HL-60 (cell line): Measurements from ENCODE around the gene ESYT2.
"Not testable (repeated sequence)": the region's sequence is repeated elsewhere in the genome, so short reads cannot be mapped to it uniquely, and the experiment has no call there.

Experiments
- DNase-seq, 2 experiments: peaks; one replicate each; pipeline ENCODE4 v3.0.0-alpha.2; 2010 to 2020; ENCODE audit warnings: low read depth in 1 of 2, low spot score in 1 of 2
- H3K27ac ChIP-seq: fragments of 250-450 bp; sonication (Bioruptor Pico); replicated peaks from 2 replicates; pipeline ENCODE4 v1.5.1; 2020; ENCODE audit warnings: mild to moderate bottlenecking, moderate library complexity
- H3K27me3 ChIP-seq: fragments of 250-450 bp; sonication (Bioruptor Pico); 2 replicates; pipeline ENCODE4 v1.5.1; 2021; ENCODE audit warnings: mild to moderate bottlenecking, moderate library complexity; ENCODE audit not compliant: insufficient read depth, poor library complexity, severe bottlenecking
- H3K4me3 ChIP-seq: replicated peaks from 2 replicates; pipeline ENCODE4 v1.5.1; 2011; ENCODE audit warnings: mild to moderate bottlenecking, control low read depth, low read length; ENCODE audit not compliant: insufficient read depth
- GABPA ChIP-seq: IDR thresholded peaks from 2 replicates; pipeline ENCODE4 v1.6.1; 2012; ENCODE audit warnings: low read depth
- POLR2AphosphoS5 ChIP-seq: IDR thresholded peaks from 2 replicates; pipeline ENCODE4 v1.6.1; 2012; ENCODE audit warnings: low read depth
- REST ChIP-seq: IDR thresholded peaks from 2 replicates; pipeline ENCODE4 v1.6.1; 2012; ENCODE audit warnings: low read depth; ENCODE audit not compliant: insufficient replicate concordance
- SPI1 ChIP-seq: IDR thresholded peaks from 2 replicates; pipeline ENCODE4 v1.6.1; 2012; ENCODE audit warnings: low read depth, mild to moderate bottlenecking, borderline replicate concordance
- TF ChIP-seq, protein P1 (sequence below): IDR thresholded peaks from one replicate; pipeline ENCODE4 v1.5.1; 2011; ENCODE audit warnings: low read length, control low read depth, inconsistent platforms; ENCODE audit not compliant: insufficient read depth

ESYT2 gene

GRCh38 chr7:158704524-158705233 lies 124.6 kb downstream of the ESYT2 start, which contains the start of gene NCAPG2:
Gene NCAPG2, minus strand, starts transcription at chr7:158704804. Its CDS starts 2,905 bp downstream, at chr7:158701899.
- Histone ChIP-seq H3K27me3 (no peaks in the 10 kb centered on the region), H3K27ac (peak within 1 kb of the TSS; percentile 95), H3K4me3 (peak within 1 kb of the TSS; percentile 98)
- DNase-seq = peak; percentile 98
- TF ChIP-seq, protein P1, sequence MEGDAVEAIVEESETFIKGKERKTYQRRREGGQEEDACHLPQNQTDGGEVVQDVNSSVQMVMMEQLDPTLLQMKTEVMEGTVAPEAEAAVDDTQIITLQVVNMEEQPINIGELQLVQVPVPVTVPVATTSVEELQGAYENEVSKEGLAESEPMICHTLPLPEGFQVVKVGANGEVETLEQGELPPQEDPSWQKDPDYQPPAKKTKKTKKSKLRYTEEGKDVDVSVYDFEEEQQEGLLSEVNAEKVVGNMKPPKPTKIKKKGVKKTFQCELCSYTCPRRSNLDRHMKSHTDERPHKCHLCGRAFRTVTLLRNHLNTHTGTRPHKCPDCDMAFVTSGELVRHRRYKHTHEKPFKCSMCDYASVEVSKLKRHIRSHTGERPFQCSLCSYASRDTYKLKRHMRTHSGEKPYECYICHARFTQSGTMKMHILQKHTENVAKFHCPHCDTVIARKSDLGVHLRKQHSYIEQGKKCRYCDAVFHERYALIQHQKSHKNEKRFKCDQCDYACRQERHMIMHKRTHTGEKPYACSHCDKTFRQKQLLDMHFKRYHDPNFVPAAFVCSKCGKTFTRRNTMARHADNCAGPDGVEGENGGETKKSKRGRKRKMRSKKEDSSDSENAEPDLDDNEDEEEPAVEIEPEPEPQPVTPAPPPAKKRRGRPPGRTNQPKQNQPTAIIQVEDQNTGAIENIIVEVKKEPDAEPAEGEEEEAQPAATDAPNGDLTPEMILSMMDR = no peak
- TF ChIP-seq GABPA (no peak), REST (no peak), POLR2AphosphoS5 (peak; percentile 66; the same call in 1 of the 2 replicates), SPI1 (peak; percentile 42; the same call in 1 of the 2 replicates)

GRCh38 chr7:158703679-158704523 lies 125.4 kb downstream of the ESYT2 start:
- H3K27ac ChIP-seq = peak overlapping the region; percentile 95
- not testable (repeated sequence) for DNase-seq, H3K27me3 ChIP-seq
- H3K4me3 ChIP-seq = peak overlapping the region; percentile 98

DNA sequence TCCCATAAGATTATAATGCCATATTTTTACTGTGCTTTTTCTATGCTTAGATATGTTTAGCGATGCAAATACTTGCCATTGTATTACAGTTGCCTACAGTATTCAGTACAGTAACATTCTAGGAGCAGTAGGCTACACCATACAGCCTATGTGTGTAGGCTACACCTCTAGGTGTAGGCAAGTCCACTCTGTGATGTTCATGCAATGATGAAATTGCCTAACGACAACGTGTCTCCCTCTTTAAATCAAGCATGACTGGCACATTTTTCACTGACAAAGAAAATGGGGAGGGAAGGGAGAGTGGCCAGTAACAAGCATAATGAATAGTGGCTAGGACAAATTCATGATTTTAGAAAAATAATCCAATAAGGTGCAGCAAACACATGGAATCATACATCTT lies 126.4 kb downstream of the ESYT2 start:
- Histone ChIP-seq H3K27me3 (no peaks in the 10 kb centered on the region), H3K27ac (peak overlapping the region; percentile 27), H3K4me3 (peak overlapping the region; percentile 98)
- TF ChIP-seq, protein P1 = no peak
- TF ChIP-seq SPI1 = no peak
- DNase-seq = no peak

DNA sequence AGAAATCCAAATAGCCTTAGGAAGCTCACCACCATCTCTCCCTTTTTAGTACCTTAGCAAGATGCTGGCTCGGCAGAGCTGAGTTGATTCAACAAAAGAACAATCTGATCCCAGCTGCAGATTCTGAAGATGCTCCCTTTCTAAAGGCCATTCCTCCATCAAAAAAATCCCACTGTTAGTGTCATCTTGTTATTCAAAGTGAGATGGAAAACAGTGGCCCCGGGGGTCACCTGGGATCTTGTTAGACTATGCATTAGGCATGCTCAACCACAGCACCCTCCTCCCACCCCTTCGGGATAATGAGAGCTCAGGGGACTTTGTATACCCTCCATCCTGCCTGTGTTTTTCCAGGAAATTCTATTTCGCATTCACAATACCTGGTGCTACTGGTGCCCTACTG lies 127.1 kb downstream of the ESYT2 start:
- no peak overlapping the region for H3K27ac ChIP-seq
- DNase-seq = no peak
- TF ChIP-seq POLR2AphosphoS5 = no peak
- TF ChIP-seq, protein P1 = no peak
- TF ChIP-seq GABPA = no peak
- no peak for TF ChIP-seq SPI1
- no peak for TF ChIP-seq REST
- no peaks in the 10 kb centered on the region for H3K27me3 ChIP-seq
- H3K4me3 ChIP-seq = no peak overlapping the region
